H9 (cell line): ENCODE data around the gene MACROH2A1. TPM values are rescaled to one million over a fixed set of nuclear protein-coding genes. Genes with fewer than 3 reads are reported as not detected.

Experiments
- DNase-seq: peaks from one replicate; pipeline ENCODE4 v3.0.0-alpha.2; 2017
- H2AFZ ChIP-seq: one replicate; pipeline ENCODE4 v1.6.1; 2013; ENCODE audit warnings: mild to moderate bottlenecking, low read length, control low read depth, moderate library complexity
- H2AK5ac ChIP-seq: 2 replicates; pipeline ENCODE4 v1.6.1; 2013; ENCODE audit warnings: low read length, control low read depth, mixed read lengths; ENCODE audit not compliant: insufficient read length
- H2BK120ac ChIP-seq: one replicate; pipeline ENCODE4 v1.6.1; 2013; ENCODE audit warnings: low read depth, mild to moderate bottlenecking, low read length, control low read depth, inconsistent platforms; ENCODE audit not compliant: poor library complexity, severe bottlenecking
- H2BK12ac ChIP-seq: 2 replicates; pipeline ENCODE4 v1.6.1; 2013; ENCODE audit warnings: low read length, control low read depth, mixed read lengths, low read depth; ENCODE audit not compliant: insufficient read length
- H2BK15ac ChIP-seq: 2 replicates; pipeline ENCODE4 v1.6.1; 2013; ENCODE audit warnings: low read depth, low read length, control low read depth
- H2BK20ac ChIP-seq: one replicate; pipeline ENCODE4 v1.6.1; 2013; ENCODE audit warnings: low read depth, mild to moderate bottlenecking, low read length, control low read depth, inconsistent platforms; ENCODE audit not compliant: poor library complexity, severe bottlenecking
- H2BK5ac ChIP-seq: 2 replicates; pipeline ENCODE4 v1.6.1; 2013; ENCODE audit warnings: low read length, control low read depth, mixed read lengths; ENCODE audit not compliant: insufficient read length
- H3K14ac ChIP-seq: 2 replicates; pipeline ENCODE4 v1.6.1; 2013; ENCODE audit warnings: low read length, control low read depth; ENCODE audit not compliant: insufficient read depth
- H3K18ac ChIP-seq: 2 replicates; pipeline ENCODE4 v1.6.1; 2013; ENCODE audit warnings: low read depth, mild to moderate bottlenecking, mixed read lengths, low read length, control low read depth; ENCODE audit not compliant: insufficient read length
- H3K23ac ChIP-seq: 2 replicates; pipeline ENCODE4 v1.6.1; 2013; ENCODE audit warnings: low read length, control low read depth, mixed read lengths, low read depth; ENCODE audit not compliant: insufficient read length
- H3K23me2 ChIP-seq: 2 replicates; pipeline ENCODE4 v1.6.1; 2013; ENCODE audit warnings: low read depth, mild to moderate bottlenecking, mixed read lengths, low read length, control low read depth; ENCODE audit not compliant: insufficient read length, poor library complexity, severe bottlenecking
- H3K27ac ChIP-seq: 2 replicates; pipeline ENCODE4 v1.5.1; 2013; ENCODE audit warnings: low read length, control low read depth, mixed read lengths, low read depth; ENCODE audit not compliant: insufficient read length
- H3K27me3 ChIP-seq: 2 replicates; pipeline ENCODE4 v1.6.1; 2013; ENCODE audit warnings: low read length, control low read depth, inconsistent platforms; ENCODE audit not compliant: insufficient read depth
- H3K4ac ChIP-seq: 2 replicates; pipeline ENCODE4 v1.6.1; 2013; ENCODE audit warnings: low read depth, mild to moderate bottlenecking, control low read depth, inconsistent platforms, low read length, moderate library complexity
- H3K4me1 ChIP-seq: 2 replicates; pipeline ENCODE4 v1.6.1; 2013; ENCODE audit warnings: low read length, control low read depth, inconsistent platforms; ENCODE audit not compliant: insufficient read depth
- H3K4me2 ChIP-seq: 2 replicates; pipeline ENCODE4 v1.6.1; 2013; ENCODE audit warnings: low read length, control low read depth, mixed read lengths; ENCODE audit not compliant: insufficient read length, insufficient read depth
- H3K56ac ChIP-seq: 2 replicates; pipeline ENCODE4 v1.6.1; 2013; ENCODE audit warnings: low read depth, mild to moderate bottlenecking, mixed read lengths, low read length, control low read depth; ENCODE audit not compliant: insufficient read length
- H3K79me1 ChIP-seq: 2 replicates; pipeline ENCODE4 v1.6.1; 2013; ENCODE audit warnings: low read depth, mild to moderate bottlenecking, moderate library complexity, low read length, control low read depth, inconsistent platforms; ENCODE audit not compliant: insufficient read depth, poor library complexity, severe bottlenecking
- H3K79me2 ChIP-seq: 2 replicates; pipeline ENCODE4 v1.6.1; 2013; ENCODE audit warnings: low read length, control low read depth, inconsistent platforms; ENCODE audit not compliant: insufficient read depth
- H3K9ac ChIP-seq: 2 replicates; pipeline ENCODE4 v1.6.1; 2013; ENCODE audit warnings: low read length, control low read depth, mixed read lengths; ENCODE audit not compliant: insufficient read length; ENCODE audit errors: extremely low read depth
- H3K9me3 ChIP-seq: one replicate; pipeline ENCODE4 v1.6.1; 2013; ENCODE audit warnings: low read depth, low read length, inconsistent platforms; ENCODE audit not compliant: control insufficient read depth
- H3T11ph ChIP-seq: one replicate; pipeline ENCODE4 v1.6.1; 2013; ENCODE audit warnings: mild to moderate bottlenecking, low read length, control low read depth, inconsistent platforms
- H4K20me1 ChIP-seq: one replicate; pipeline ENCODE4 v1.6.1; 2013; ENCODE audit not compliant: control insufficient read depth, insufficient read length, insufficient read depth
- H4K5ac ChIP-seq: 2 replicates; pipeline ENCODE4 v1.6.1; 2013; ENCODE audit warnings: low read depth, mild to moderate bottlenecking, mixed read lengths, low read length, control low read depth; ENCODE audit not compliant: insufficient read length
- H4K8ac ChIP-seq: replicated peaks from 2 replicates; pipeline ENCODE4 v1.6.1; 2013; ENCODE audit warnings: low read length, control low read depth, mixed read lengths, low read depth; ENCODE audit not compliant: insufficient read length
- H4K91ac ChIP-seq: 2 replicates; pipeline ENCODE4 v1.6.1; 2013; ENCODE audit warnings: low read depth, mild to moderate bottlenecking, moderate library complexity, mixed read lengths, low read length, control low read depth; ENCODE audit not compliant: insufficient read length
- H3K27ac Mint-ChIP-seq, 3 experiments: 2 replicates in 2 of 3; 3 replicates in 1 of 3; pipeline ENCODE4 v1.8.0; 2020 to 2021; ENCODE audit warnings: mixed read lengths in 3 of 3, mild to moderate bottlenecking in 1 of 3, moderate library complexity in 1 of 3
- H3K27me3 Mint-ChIP-seq: 2 replicates; pipeline ENCODE4 v1.8.0; 2021; ENCODE audit warnings: low read depth, mild to moderate bottlenecking, moderate library complexity, mixed read lengths
- H3K36me3 Mint-ChIP-seq, 3 experiments: 2 replicates in 2 of 3; 3 replicates in 1 of 3; pipeline ENCODE4 v1.8.0; 2020 to 2021; ENCODE audit warnings: low read depth in 3 of 3, mixed read lengths in 3 of 3; ENCODE audit not compliant: insufficient read depth in 1 of 3
- H3K4me1 Mint-ChIP-seq, 2 experiments: 2 replicates each; pipeline ENCODE4 v1.8.0; 2020; ENCODE audit warnings: mixed read lengths in 2 of 2
- H3K4me3 Mint-ChIP-seq, 2 experiments: 2 replicates in 1 of 2; 3 replicates in 1 of 2; pipeline ENCODE4 v1.8.0; 2020 to 2021; ENCODE audit warnings: mild to moderate bottlenecking in 2 of 2, mixed read lengths in 2 of 2, moderate library complexity in 1 of 2
- H3K9me3 Mint-ChIP-seq, 2 experiments: 2 replicates in 1 of 2; 3 replicates in 1 of 2; pipeline ENCODE4 v1.8.0; 2020; ENCODE audit warnings: mild to moderate bottlenecking in 2 of 2, mixed read lengths in 2 of 2, moderate library complexity in 1 of 2
- CTCF ChIP-seq: fragments of 200-600 bp; sonication (generic); conservative IDR thresholded peaks from 3 replicates; pipeline ENCODE4 v1.8.0; 2021; ENCODE audit warnings: antibody characterized with exemption, mild to moderate bottlenecking
- WGBS: extraction: QIAGEN DNeasy Blood & Tissue Kit; methylation state at CpG from one replicate; pipeline ENCODE4 v1.1.7; 2013; ENCODE audit warnings: missing lambda C conversion rate, low lambda C conversion rate, mixed read lengths; ENCODE audit not compliant: insufficient read length; ENCODE audit errors: extremely low coverage; 5-methylcytosine and 5-hydroxymethylcytosine counted together
- total RNA-seq: library from RNA; stranded (reverse); gene quantifications from 2 replicates; pipeline ENCODE4 v1.2.1, GENCODE V29; 2021

Gene MACROH2A1
- total RNA-seq, 1 experiment from 2014 or later, result 111 TPM

GRCh38 chr5:135355169-135355568, 43.9 kb downstream of the MACROH2A1 start:
- TF ChIP-seq CTCF, result no peak
- H3K4me2 ChIP-seq, result no peak overlapping the region

More at GRCh38 chr5:135355169-135355568, 43.9 kb downstream of the MACROH2A1 start:
- Histone ChIP-seq H3K14ac (no peak overlapping the region), H2AK5ac (no peak overlapping the region), H4K5ac (no peak overlapping the region), H4K8ac (no peak overlapping the region), H3K23me2 (no peaks in the 10 kb centered on the region), H3K4ac (no peak overlapping the region), H3K56ac (no peak overlapping the region), H3K79me1 (no peaks in the 10 kb centered on the region), H3T11ph (no peak overlapping the region), H2BK20ac (no peak overlapping the region), H4K20me1 (no peaks in the 10 kb centered on the region), H4K91ac (no peak overlapping the region), H2AFZ (no peak overlapping the region), H3K27me3 (no peaks in the 10 kb centered on the region), H3K9me3 (no peaks in the 10 kb centered on the region), H2BK15ac (no peak overlapping the region), H2BK5ac (no peak overlapping the region), H3K18ac (no peak overlapping the region), H3K4me1 (no peaks in the 10 kb centered on the region), H2BK12ac (no peak overlapping the region), H2BK120ac (no peak overlapping the region), H3K79me2 (no peaks in the 10 kb centered on the region), H3K27ac (no peak overlapping the region), H3K23ac (no peak overlapping the region), H3K9ac (no peak overlapping the region)
- DNase-seq, result no peak
- Mint-ChIP-seq H3K36me3 (peaks cover 4 to 32% (median 9%) of the 10 kb centered on the region in 3 experiments; a peak in 5 of 7 replicates), H3K27ac (no peak overlapping the region; a peak in 1 of 7 replicates), H3K9me3 (no peaks in the 10 kb centered on the region), H3K27me3 (no peaks in the 10 kb centered on the region), H3K4me1 (no peaks in the 10 kb centered on the region), H3K4me3 (no peak overlapping the region)
- WGBS, result no CpG with 5 or more reads among the region's 1 CpG
